ENCODE measurements around the gene WWOX.
A peak's percentile ranks its signal among the peaks of the same experiment; 100 is the strongest.

Gene WWOX

GRCh38 chr16:79007614-79008013, 908.2 kb downstream of the WWOX start:
- no peaks in the 10 kb centered on the region for H3K79me1 ChIP-seq (ENCODE audit: low read length)
- H3K27me3 ChIP-seq (ENCODE audit: insufficient read depth, low read length), result no peaks in the 10 kb centered on the region
- H3K4me3 ChIP-seq (ENCODE audit: low read depth, low read length), result no peak overlapping the region
- no peak overlapping the region for H3K27ac ChIP-seq (ENCODE audit: low read depth, low read length)
- H2BK12ac ChIP-seq (ENCODE audit: low read length), result no peak overlapping the region
- H3K18ac ChIP-seq (ENCODE audit: low read length), result no peak overlapping the region
- H3K4ac ChIP-seq (ENCODE audit: low read depth, low read length), result no peak overlapping the region
- no peak overlapping the region for H3K23ac ChIP-seq (ENCODE audit: low read length)
- H3K79me2 ChIP-seq (ENCODE audit: control insufficient read depth, insufficient read depth, low read length, poor library complexity), result no peaks in the 10 kb centered on the region
- no peak overlapping the region for H2AFZ ChIP-seq (ENCODE audit: insufficient read depth, low read length, poor library complexity)
- no peak overlapping the region for H3K9ac ChIP-seq (ENCODE audit: low read length)
- no peak overlapping the region for H4K8ac ChIP-seq (ENCODE audit: low read depth, low read length)
- H4K91ac ChIP-seq (ENCODE audit: low read depth, low read length), result no peak overlapping the region
- H3K14ac ChIP-seq (ENCODE audit: low read length), result no peak overlapping the region
- WGBS (ENCODE audit: extremely low coverage, insufficient coverage, insufficient read length), result no CpG with 5 or more reads among the region's 3 CpGs
- H2BK120ac ChIP-seq (ENCODE audit: insufficient read depth, low read length, poor library complexity), result no peak overlapping the region
- H2AK5ac ChIP-seq (ENCODE audit: low read length), result no peak overlapping the region
- H3K9me3 ChIP-seq (ENCODE audit: insufficient read depth, low read depth, low read length), result peaks cover 2% of the 10 kb centered on the region
- H3K36me3 ChIP-seq (ENCODE audit: control insufficient read depth in 1 of 2, insufficient read depth in 2 of 2, low read length in 2 of 2), result no peaks in the 10 kb centered on the region
- H4K12ac ChIP-seq (ENCODE audit: low read depth, low read length), result no peak overlapping the region
- no peak overlapping the region for H2BK5ac ChIP-seq (ENCODE audit: low read depth, low read length, poor library complexity)
- peaks cover under 1 to 2% of the 10 kb centered on the region in 2 experiments for H3K4me1 ChIP-seq (ENCODE audit: control insufficient read depth in 1 of 2, insufficient read depth in 2 of 2, low read length in 2 of 2)
- H3K4me2 ChIP-seq (ENCODE audit: low read length), result no peak overlapping the region
- DNase-seq, result peak in 1 of 2 donors; percentile 17

GRCh38 chr16:79008036-79008868, 908.8 kb downstream of the WWOX start:
- Histone ChIP-seq H3K14ac (ENCODE audit: low read length) (no peak overlapping the region), H3K27ac (ENCODE audit: low read depth, low read length) (no peak overlapping the region), H2BK120ac (ENCODE audit: insufficient read depth, low read length, poor library complexity) (no peak overlapping the region), H4K8ac (ENCODE audit: low read depth, low read length) (no peak overlapping the region), H4K91ac (ENCODE audit: low read depth, low read length) (no peak overlapping the region), H3K79me1 (ENCODE audit: low read length) (no peaks in the 10 kb centered on the region), H3K4me3 (ENCODE audit: low read depth, low read length) (no peak overlapping the region), H3K36me3 (ENCODE audit: control insufficient read depth in 1 of 2, insufficient read depth in 2 of 2, low read length in 2 of 2) (no peaks in the 10 kb centered on the region), H3K27me3 (ENCODE audit: insufficient read depth, low read length) (no peaks in the 10 kb centered on the region), H4K12ac (ENCODE audit: low read depth, low read length) (no peak overlapping the region), H3K4me1 (ENCODE audit: control insufficient read depth in 1 of 2, insufficient read depth in 2 of 2, low read length in 2 of 2) (peaks cover 2 to 4% of the 10 kb centered on the region in 2 experiments), H2BK5ac (ENCODE audit: low read depth, low read length, poor library complexity) (no peak overlapping the region), H3K4ac (ENCODE audit: low read depth, low read length) (no peak overlapping the region), H3K4me2 (ENCODE audit: low read length) (no peak overlapping the region), H3K23ac (ENCODE audit: low read length) (no peak overlapping the region), H2AFZ (ENCODE audit: insufficient read depth, low read length, poor library complexity) (no peak overlapping the region), H3K9me3 (ENCODE audit: insufficient read depth, low read depth, low read length) (peaks cover 2% of the 10 kb centered on the region), H2AK5ac (ENCODE audit: low read length) (no peak overlapping the region), H2BK12ac (ENCODE audit: low read length) (no peak overlapping the region), H3K79me2 (ENCODE audit: control insufficient read depth, insufficient read depth, low read length, poor library complexity) (no peaks in the 10 kb centered on the region), H3K18ac (ENCODE audit: low read length) (no peak overlapping the region), H3K9ac (ENCODE audit: low read length) (no peak overlapping the region)
- no peak for DNase-seq
- no CpG with 5 or more reads among the region's 9 CpGs for WGBS (ENCODE audit: extremely low coverage, insufficient coverage, insufficient read length)

GRCh38 chr16:79008869-79009179, 909.4 kb downstream of the WWOX start:
- peaks cover 2% of the 10 kb centered on the region for H3K9me3 ChIP-seq (ENCODE audit: insufficient read depth, low read depth, low read length)
- no peak overlapping the region for H3K27ac ChIP-seq (ENCODE audit: low read depth, low read length)
- H4K91ac ChIP-seq (ENCODE audit: low read depth, low read length), result no peak overlapping the region
- no peaks in the 10 kb centered on the region for H3K36me3 ChIP-seq (ENCODE audit: control insufficient read depth in 1 of 2, insufficient read depth in 2 of 2, low read length in 2 of 2)
- H3K27me3 ChIP-seq (ENCODE audit: insufficient read depth, low read length), result no peaks in the 10 kb centered on the region
- no peak overlapping the region for H2BK5ac ChIP-seq (ENCODE audit: low read depth, low read length, poor library complexity)
- H2AK5ac ChIP-seq (ENCODE audit: low read length), result no peak overlapping the region
- no CpG with 5 or more reads among the region's 7 CpGs for whole genome bisulfite sequencing (ENCODE audit: extremely low coverage, insufficient coverage, insufficient read length)
- H3K4me2 ChIP-seq (ENCODE audit: low read length), result no peak overlapping the region
- H3K79me2 ChIP-seq (ENCODE audit: control insufficient read depth, insufficient read depth, low read length, poor library complexity), result no peaks in the 10 kb centered on the region
- H3K79me1 ChIP-seq (ENCODE audit: low read length), result no peaks in the 10 kb centered on the region
- no peak overlapping the region for H3K23ac ChIP-seq (ENCODE audit: low read length)
- no peak for DNase-seq
- H3K4me1 ChIP-seq (ENCODE audit: control insufficient read depth in 1 of 2, insufficient read depth in 2 of 2, low read length in 2 of 2), result peaks cover 2 to 4% of the 10 kb centered on the region in 2 experiments
- no peak overlapping the region for H3K9ac ChIP-seq (ENCODE audit: low read length)
- H2BK120ac ChIP-seq (ENCODE audit: insufficient read depth, low read length, poor library complexity), result no peak overlapping the region
- no peak overlapping the region for H3K18ac ChIP-seq (ENCODE audit: low read length)
- no peak overlapping the region for H3K14ac ChIP-seq (ENCODE audit: low read length)
- no peak overlapping the region for H2BK12ac ChIP-seq (ENCODE audit: low read length)
- no peak overlapping the region for H4K12ac ChIP-seq (ENCODE audit: low read depth, low read length)
- H3K4me3 ChIP-seq (ENCODE audit: low read depth, low read length), result no peak overlapping the region
- no peak overlapping the region for H3K4ac ChIP-seq (ENCODE audit: low read depth, low read length)
- H4K8ac ChIP-seq (ENCODE audit: low read depth, low read length), result no peak overlapping the region
- no peak overlapping the region for H2AFZ ChIP-seq (ENCODE audit: insufficient read depth, low read length, poor library complexity)

GRCh38 chr16:79009896-79010295, 910.4 kb downstream of the WWOX start:
- H3K79me2 ChIP-seq (ENCODE audit: control insufficient read depth, insufficient read depth, low read length, poor library complexity), result no peaks in the 10 kb centered on the region
- no peak overlapping the region for H4K12ac ChIP-seq (ENCODE audit: low read depth, low read length)
- H3K4me3 ChIP-seq (ENCODE audit: low read depth, low read length), result no peak overlapping the region
- no peaks in the 10 kb centered on the region for H3K79me1 ChIP-seq (ENCODE audit: low read length)
- H2BK120ac ChIP-seq (ENCODE audit: insufficient read depth, low read length, poor library complexity), result no peak overlapping the region
- no peaks in the 10 kb centered on the region for H3K27me3 ChIP-seq (ENCODE audit: insufficient read depth, low read length)
- H3K18ac ChIP-seq (ENCODE audit: low read length), result no peak overlapping the region
- no peak overlapping the region for H2AFZ ChIP-seq (ENCODE audit: insufficient read depth, low read length, poor library complexity)
- H4K91ac ChIP-seq (ENCODE audit: low read depth, low read length), result no peak overlapping the region
- no peak overlapping the region for H3K14ac ChIP-seq (ENCODE audit: low read length)
- no peak overlapping the region for H3K23ac ChIP-seq (ENCODE audit: low read length)
- no peak overlapping the region for H2BK12ac ChIP-seq (ENCODE audit: low read length)
- no peak overlapping the region for H3K27ac ChIP-seq (ENCODE audit: low read depth, low read length)
- no peaks in the 10 kb centered on the region for H3K36me3 ChIP-seq (ENCODE audit: control insufficient read depth in 1 of 2, insufficient read depth in 2 of 2, low read length in 2 of 2)
- DNase-seq, result no peak
- H3K4me2 ChIP-seq (ENCODE audit: low read length), result no peak overlapping the region
- H4K8ac ChIP-seq (ENCODE audit: low read depth, low read length), result no peak overlapping the region
- no peak overlapping the region for H2BK5ac ChIP-seq (ENCODE audit: low read depth, low read length, poor library complexity)
- H3K9me3 ChIP-seq (ENCODE audit: insufficient read depth, low read depth, low read length), result peaks cover 2% of the 10 kb centered on the region
- H3K9ac ChIP-seq (ENCODE audit: low read length), result no peak overlapping the region
- H2AK5ac ChIP-seq (ENCODE audit: low read length), result no peak overlapping the region
- peaks cover 0 to 4% of the 10 kb centered on the region in 2 experiments for H3K4me1 ChIP-seq (ENCODE audit: control insufficient read depth in 1 of 2, insufficient read depth in 2 of 2, low read length in 2 of 2)
- WGBS (ENCODE audit: extremely low coverage, insufficient coverage, insufficient read length), result no CpG with 5 or more reads among the region's 4 CpGs
- H3K4ac ChIP-seq (ENCODE audit: low read depth, low read length), result no peak overlapping the region
